Measurements from ENCODE around the gene DNAH7. TPM values are rescaled to one million over a fixed set of nuclear protein-coding genes. Genes with fewer than 3 reads are reported as not detected.

The DNAH7 gene
- total RNA-seq = 1 to 10 TPM; 1.1 to 1.5 TPM
- polyA plus RNA-seq (2013, experiment 1 of 2) = 0.68 TPM
- polyA plus RNA-seq (2013, experiment 2 of 2) = 0.75 TPM
- long read RNA-seq, experiment 1, partial matches to known transcripts = 0 of 1 reads
- long read RNA-seq, experiment 1, other reads (novel, unspliced or antisense) = 1 of 1 reads
- long read RNA-seq, experiment 2 = 0 reads
- long read RNA-seq, experiment 3, partial matches to known transcripts = 1 of 7 reads
- long read RNA-seq, experiment 3, other reads (novel, unspliced or antisense) = 6 of 7 reads
- long read RNA-seq, experiment 4 = 0 reads

- TF ChIP-seq, protein P1, sequence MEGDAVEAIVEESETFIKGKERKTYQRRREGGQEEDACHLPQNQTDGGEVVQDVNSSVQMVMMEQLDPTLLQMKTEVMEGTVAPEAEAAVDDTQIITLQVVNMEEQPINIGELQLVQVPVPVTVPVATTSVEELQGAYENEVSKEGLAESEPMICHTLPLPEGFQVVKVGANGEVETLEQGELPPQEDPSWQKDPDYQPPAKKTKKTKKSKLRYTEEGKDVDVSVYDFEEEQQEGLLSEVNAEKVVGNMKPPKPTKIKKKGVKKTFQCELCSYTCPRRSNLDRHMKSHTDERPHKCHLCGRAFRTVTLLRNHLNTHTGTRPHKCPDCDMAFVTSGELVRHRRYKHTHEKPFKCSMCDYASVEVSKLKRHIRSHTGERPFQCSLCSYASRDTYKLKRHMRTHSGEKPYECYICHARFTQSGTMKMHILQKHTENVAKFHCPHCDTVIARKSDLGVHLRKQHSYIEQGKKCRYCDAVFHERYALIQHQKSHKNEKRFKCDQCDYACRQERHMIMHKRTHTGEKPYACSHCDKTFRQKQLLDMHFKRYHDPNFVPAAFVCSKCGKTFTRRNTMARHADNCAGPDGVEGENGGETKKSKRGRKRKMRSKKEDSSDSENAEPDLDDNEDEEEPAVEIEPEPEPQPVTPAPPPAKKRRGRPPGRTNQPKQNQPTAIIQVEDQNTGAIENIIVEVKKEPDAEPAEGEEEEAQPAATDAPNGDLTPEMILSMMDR (conservative IDR thresholded peaks at IDR 0.05) = peak; percentile 96
- peak; percentile 96 for DNase-seq
- Histone ChIP-seq H3K36me3 (ENCODE audit: control insufficient read depth, insufficient read depth, low read length) (no peaks in the 10 kb centered on the region), H3K4me1 (ENCODE audit: control insufficient read depth, insufficient read depth, low read length) (peaks cover 2% of the 10 kb centered on the region), H3K27me3 (ENCODE audit: control insufficient read depth, insufficient read depth, low read length, poor library complexity, severe bottlenecking) (peaks cover 34% of the 10 kb centered on the region), H3K9me3 (ENCODE audit: control insufficient read depth, low read length) (no peaks in the 10 kb centered on the region), H3K4me3 (ENCODE audit: low read length) (peak within 1 kb of the TSS; percentile 86), H3K9ac (ENCODE audit: extremely low read depth, low read length, poor library complexity, severe bottlenecking) (peak within 1 kb of the TSS; percentile 90), H3K27ac (ENCODE audit: low read depth, low read length) (peak within 1 kb of the TSS; percentile 76)
- H3K4me1 Mint-ChIP-seq = peaks cover 3% of the 10 kb centered on the region
- H3K9me3 Mint-ChIP-seq = no peaks in the 10 kb centered on the region
- H3K27ac Mint-ChIP-seq = peak within 1 kb of the TSS; percentile 97
- 8 to 10% methylated on average over 43 to 53 of the region's 53 CpGs for WGBS, 2 experiments (ENCODE audit: insufficient coverage in 1 of 2, insufficient read length in 1 of 2)
- H3K27me3 Mint-ChIP-seq (ENCODE audit: insufficient read depth) = peaks cover 2% of the 10 kb centered on the region
- peak within 1 kb of the TSS; percentile 91 for H3K4me3 Mint-ChIP-seq
- no peaks in the 10 kb centered on the region for H3K36me3 Mint-ChIP-seq (ENCODE audit: low read depth)
Measured at GRCh38 chr2:196068271-196069209, at the start of gene DNAH7. Gene DNAH7 (minus strand): TSS chr2:196068837. CDS start chr2:196068711, 126 bp downstream.

GRCh38 chr2:196117214-196117705, 48.6 kb upstream of the DNAH7 start:
- TF ChIP-seq, protein P1 (conservative IDR thresholded peaks at IDR 0.05) = no peak
- H3K36me3 ChIP-seq (ENCODE audit: control insufficient read depth, insufficient read depth, low read length) = no peaks in the 10 kb centered on the region
- no peaks in the 10 kb centered on the region for H3K27me3 ChIP-seq (ENCODE audit: control insufficient read depth, insufficient read depth, low read length, poor library complexity, severe bottlenecking)
- Mint-ChIP-seq H3K27ac (no peak overlapping the region), H3K4me3 (no peak overlapping the region), H3K27me3 (ENCODE audit: insufficient read depth) (no peaks in the 10 kb centered on the region), H3K4me1 (peaks cover 16% of the 10 kb centered on the region), H3K36me3 (ENCODE audit: low read depth) (no peaks in the 10 kb centered on the region), H3K9me3 (no peaks in the 10 kb centered on the region)
- H3K27ac ChIP-seq (ENCODE audit: low read depth, low read length) = no peak overlapping the region
- no peak overlapping the region for H3K9ac ChIP-seq (ENCODE audit: extremely low read depth, low read length, poor library complexity, severe bottlenecking)
- H3K9me3 ChIP-seq (ENCODE audit: control insufficient read depth, low read length) = no peaks in the 10 kb centered on the region
- no peak for DNase-seq
- WGBS, 2 experiments (ENCODE audit: insufficient coverage in 1 of 2, insufficient read length in 1 of 2) = 91 to 100% methylated on average over 1 to 4 of the region's 4 CpGs
- no peak overlapping the region for H3K4me3 ChIP-seq (ENCODE audit: low read length)
- H3K4me1 ChIP-seq (ENCODE audit: control insufficient read depth, insufficient read depth, low read length) = peaks cover 3% of the 10 kb centered on the region

- Histone ChIP-seq H3K9ac (ENCODE audit: extremely low read depth, low read length, poor library complexity, severe bottlenecking) (no peak overlapping the region), H3K27ac (ENCODE audit: low read depth, low read length) (peak overlapping the region; percentile 97), H3K27me3 (ENCODE audit: control insufficient read depth, insufficient read depth, low read length, poor library complexity, severe bottlenecking) (no peaks in the 10 kb centered on the region), H3K4me3 (ENCODE audit: low read length) (no peak overlapping the region), H3K9me3 (ENCODE audit: control insufficient read depth, low read length) (no peaks in the 10 kb centered on the region), H3K4me1 (ENCODE audit: control insufficient read depth, insufficient read depth, low read length) (peaks cover 4% of the 10 kb centered on the region), H3K36me3 (ENCODE audit: control insufficient read depth, insufficient read depth, low read length) (no peaks in the 10 kb centered on the region)
- Mint-ChIP-seq H3K27me3 (ENCODE audit: insufficient read depth) (no peaks in the 10 kb centered on the region), H3K36me3 (ENCODE audit: low read depth) (no peaks in the 10 kb centered on the region), H3K27ac (peak overlapping the region; percentile 95), H3K9me3 (no peaks in the 10 kb centered on the region), H3K4me1 (peaks cover 23% of the 10 kb centered on the region), H3K4me3 (peak overlapping the region; percentile 7)
- WGBS, 2 experiments (ENCODE audit: insufficient coverage in 1 of 2, insufficient read length in 1 of 2) = 32 to 43% methylated on average over 5 to 7 of the region's 7 CpGs
- TF ChIP-seq, protein P1 (conservative IDR thresholded peaks at IDR 0.05) = no peak
- peak; percentile 59 for DNase-seq
Measured at GRCh38 chr2:196113061-196113974, 44.7 kb upstream of the DNAH7 start.

Data from endodermal cell (in vitro differentiated cells).